GM21447 (cell line): Measurements from ENCODE around the gene ASIC3.
A peak's percentile ranks its signal among the peaks of the same experiment; 100 is the strongest.

ENCODE experiments used
- ATAC-seq: cut with Tn5 transposase; IDR thresholded peaks from one replicate; pipeline ENCODE4 v1.9.1; 2021; ENCODE audit not compliant: unreplicated experiment

ASIC3 gene

DNA sequence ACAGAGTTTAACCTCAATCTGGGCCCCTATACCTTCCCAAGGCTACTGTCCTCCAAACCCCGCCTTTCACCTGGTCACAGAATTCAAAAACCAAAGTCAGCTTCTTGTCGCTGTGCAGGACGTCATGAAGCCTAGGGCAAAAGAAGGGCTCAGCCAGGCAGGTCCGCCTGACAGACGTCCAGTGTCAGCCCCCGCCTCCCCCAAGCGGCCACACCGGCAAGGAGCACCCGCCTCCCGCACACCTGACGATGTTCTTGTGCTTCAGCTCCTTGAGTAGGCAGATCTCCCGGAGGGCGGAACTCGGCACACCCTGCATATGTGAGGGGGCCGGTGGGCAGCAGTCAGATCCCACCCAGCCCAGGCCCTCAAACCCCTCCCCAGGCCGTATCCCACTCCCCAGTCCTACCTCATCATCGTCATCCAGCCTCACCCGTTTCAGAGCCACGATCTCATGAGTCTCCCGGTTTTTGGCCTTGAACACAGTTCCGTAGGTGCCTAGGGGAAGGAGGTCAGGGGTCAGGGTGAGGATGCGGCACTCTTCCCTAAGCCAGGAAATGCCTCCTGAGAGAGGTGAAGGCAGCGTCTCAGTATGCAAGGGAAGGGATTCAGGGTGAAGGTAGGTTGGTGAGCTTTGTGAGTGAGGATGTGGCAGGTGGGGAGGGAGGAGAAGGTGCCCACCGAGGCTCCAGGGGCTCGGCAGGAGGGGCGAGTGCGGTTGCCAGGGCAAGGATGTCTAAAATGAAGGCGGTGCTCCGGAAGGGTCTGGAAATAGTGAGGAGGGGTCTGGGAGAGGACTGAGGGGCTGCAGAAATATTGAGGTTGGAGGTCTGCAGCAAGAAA lies 8.6 kb downstream of the ASIC3 start:
- no peak for ATAC-seq

- peak; percentile 6 for ATAC-seq
Observed at GRCh38 chr7:151057506-151057988, 9.2 kb downstream of the ASIC3 start, which contains the start of gene CDK5. CDK5 (minus strand) TSS chr7:151057897; CDS start chr7:151057848, 49 bp downstream.

- ATAC-seq = peak; percentile 82
Observed at GRCh38 chr7:151057989-151058780, 9.9 kb downstream of the ASIC3 start.

GRCh38 chr7:151058781-151059366 lies 10.5 kb downstream of the ASIC3 start:
- no peak for ATAC-seq

- ATAC-seq = peak; percentile 21
Observed at GRCh38 chr7:151059367-151060112, 11.2 kb downstream of the ASIC3 start, which contains the start of gene SLC4A2. SLC4A2 (plus strand) TSS chr7:151059589; CDS start chr7:151061988, 2,399 bp downstream.

GRCh38 chr7:151060113-151060415 lies 11.7 kb downstream of the ASIC3 start:
- ATAC-seq = no peak

DNA sequence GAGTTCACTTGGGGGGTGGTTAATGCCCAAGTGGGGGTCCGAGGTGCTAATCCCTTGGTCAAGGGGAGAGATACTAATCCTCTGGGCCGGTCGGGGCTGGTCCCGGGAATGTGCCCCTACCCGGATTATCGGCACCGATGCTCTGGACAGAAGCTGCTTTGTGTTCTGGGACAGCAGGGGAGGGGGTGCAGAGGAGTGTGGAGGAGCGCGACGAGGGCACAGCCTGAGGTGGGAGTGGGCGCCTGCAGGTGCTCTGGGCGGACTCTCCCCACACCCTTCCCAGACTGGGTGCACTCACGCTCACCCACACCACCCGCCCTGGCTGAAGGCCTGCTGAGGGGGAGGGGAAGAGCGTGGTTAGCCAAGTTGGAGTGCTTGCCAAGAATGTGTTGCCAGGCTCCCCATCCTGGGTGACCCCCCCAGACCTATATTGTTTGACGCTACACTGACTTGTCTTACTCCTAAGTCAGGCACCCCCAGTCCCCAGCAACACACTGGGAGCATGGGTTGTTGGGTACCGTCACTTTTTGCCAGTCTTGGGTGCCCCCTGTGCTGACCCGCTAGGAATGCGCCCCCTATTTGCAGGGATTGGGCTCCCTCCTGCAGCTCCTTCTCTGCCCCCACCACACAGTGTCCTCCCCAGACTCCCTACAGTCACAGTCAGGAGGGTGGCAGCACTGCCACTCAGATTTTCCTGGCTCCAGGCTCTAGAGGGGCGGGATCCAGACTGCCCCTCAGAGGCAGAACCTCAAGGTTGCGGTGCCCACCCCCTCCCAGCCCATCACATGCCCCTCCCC lies 12.3 kb downstream of the ASIC3 start:
- no peak for ATAC-seq

- ATAC-seq = no peak
Observed at GRCh38 chr7:151061213-151062110, 13.1 kb downstream of the ASIC3 start.

DNA sequence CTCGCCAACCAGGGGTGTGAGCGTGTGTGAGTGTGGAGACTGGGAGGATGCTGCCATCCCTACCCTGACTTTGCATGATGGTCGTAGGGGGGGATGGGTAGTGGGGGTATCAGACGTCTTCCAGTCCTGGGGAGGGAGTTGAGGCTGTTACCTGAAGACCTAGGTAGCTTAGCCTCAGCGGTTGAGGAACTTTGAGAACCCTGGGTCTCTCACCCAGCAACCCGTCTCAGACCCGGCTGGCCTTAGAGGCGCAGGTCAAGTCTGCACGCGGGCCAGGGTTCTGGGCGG lies 13.7 kb downstream of the ASIC3 start:
- ATAC-seq = no peak

- no peak for ATAC-seq
Observed at GRCh38 chr7:151062399-151063211, 14.3 kb downstream of the ASIC3 start.

GRCh38 chr7:151063212-151063561 lies 14.9 kb downstream of the ASIC3 start:
- ATAC-seq = no peak

DNA sequence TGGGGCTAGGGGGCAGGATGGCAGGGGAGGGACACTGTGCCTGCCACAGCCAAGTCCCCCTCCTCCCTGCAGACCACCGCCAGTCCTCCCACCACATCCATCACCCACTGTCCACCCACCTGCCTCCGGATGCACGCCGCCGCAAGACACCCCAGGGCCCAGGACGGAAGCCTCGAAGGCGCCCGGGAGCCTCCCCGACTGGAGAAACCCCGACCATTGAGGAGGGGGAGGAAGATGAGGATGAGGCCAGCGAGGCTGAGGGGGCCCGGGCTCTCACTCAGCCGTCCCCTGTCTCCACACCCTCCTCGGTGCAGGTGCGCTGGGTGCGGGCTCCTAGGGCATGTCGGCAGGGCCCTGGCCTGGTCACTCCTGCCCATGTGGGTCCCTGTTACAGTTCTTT lies 16.1 kb downstream of the ASIC3 start:
- no peak for ATAC-seq

DNA sequence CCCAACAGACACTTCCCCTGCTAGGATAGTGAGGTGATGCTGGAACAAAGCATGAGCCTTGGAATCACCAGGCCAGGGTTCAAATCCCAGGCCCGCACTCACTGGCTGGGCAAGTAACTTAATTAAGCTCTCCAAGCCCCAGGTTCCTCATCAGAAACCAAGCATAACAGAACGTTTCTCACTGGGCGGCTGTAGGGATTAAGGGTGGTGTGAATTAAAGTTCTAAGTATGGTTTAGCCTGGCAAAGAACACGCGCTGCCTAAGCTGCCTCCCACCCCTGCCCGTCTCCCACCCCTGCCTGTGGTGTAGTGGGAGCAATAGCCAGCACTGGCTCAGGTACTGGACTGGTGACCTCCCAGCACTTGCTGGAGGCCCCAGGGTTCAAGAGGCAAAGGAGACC lies 16.7 kb downstream of the ASIC3 start:
- ATAC-seq = no peak

DNA sequence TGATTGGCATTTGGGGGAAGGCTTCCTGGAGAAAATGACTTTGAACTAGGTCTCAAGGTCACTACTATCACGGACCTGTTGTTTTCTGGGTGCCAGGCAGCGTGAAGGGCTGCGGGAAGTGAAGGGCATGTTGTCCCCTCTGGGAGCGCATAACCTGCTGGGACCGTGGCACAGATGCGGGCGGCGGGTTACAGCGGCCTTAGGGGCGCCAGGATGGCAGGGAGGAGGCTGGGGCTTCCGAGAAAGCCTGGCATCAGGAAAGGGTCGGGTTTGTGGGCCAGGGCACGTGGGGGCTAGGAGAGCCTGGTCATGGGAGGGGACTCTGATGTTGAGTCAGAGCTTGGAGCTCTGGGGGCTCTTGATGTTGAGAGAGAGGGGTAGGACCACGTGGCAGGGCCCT lies 17.2 kb downstream of the ASIC3 start:
- no peak for ATAC-seq

DNA sequence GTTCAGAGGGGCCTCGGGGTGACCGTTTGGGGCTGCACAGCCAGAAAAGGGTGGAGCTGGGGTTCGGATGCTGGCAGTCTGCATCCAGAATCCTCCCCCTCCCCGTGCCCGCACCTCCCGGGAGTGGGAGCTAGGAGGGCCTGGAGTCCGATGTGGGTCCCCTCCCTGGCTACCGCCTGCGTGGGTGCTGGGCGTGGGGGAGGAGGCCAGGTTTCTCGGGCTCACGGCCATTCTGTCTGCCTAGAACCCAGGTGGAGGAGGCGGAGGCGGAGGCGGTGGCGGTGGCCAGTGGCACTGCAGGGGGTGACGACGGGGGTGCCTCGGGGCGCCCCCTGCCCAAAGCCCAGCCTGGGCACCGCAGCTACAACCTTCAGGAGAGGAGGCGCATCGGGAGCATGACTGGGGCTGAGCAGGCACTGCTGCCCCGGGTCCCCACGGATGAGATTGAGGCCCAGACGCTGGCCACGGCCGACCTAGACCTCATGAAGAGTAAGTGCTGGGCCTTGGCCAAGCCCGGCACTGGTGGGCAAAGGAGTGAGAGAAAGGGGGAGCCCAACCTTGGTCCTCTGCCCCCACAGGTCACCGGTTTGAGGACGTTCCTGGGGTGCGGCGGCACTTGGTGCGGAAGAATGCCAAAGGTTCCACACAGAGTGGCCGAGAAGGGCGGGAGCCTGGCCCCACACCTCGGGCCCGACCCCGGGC lies 18.1 kb downstream of the ASIC3 start:
- ATAC-seq = no peak

- ATAC-seq = no peak
Observed at GRCh38 chr7:151068069-151068773, 19.9 kb downstream of the ASIC3 start.

DNA sequence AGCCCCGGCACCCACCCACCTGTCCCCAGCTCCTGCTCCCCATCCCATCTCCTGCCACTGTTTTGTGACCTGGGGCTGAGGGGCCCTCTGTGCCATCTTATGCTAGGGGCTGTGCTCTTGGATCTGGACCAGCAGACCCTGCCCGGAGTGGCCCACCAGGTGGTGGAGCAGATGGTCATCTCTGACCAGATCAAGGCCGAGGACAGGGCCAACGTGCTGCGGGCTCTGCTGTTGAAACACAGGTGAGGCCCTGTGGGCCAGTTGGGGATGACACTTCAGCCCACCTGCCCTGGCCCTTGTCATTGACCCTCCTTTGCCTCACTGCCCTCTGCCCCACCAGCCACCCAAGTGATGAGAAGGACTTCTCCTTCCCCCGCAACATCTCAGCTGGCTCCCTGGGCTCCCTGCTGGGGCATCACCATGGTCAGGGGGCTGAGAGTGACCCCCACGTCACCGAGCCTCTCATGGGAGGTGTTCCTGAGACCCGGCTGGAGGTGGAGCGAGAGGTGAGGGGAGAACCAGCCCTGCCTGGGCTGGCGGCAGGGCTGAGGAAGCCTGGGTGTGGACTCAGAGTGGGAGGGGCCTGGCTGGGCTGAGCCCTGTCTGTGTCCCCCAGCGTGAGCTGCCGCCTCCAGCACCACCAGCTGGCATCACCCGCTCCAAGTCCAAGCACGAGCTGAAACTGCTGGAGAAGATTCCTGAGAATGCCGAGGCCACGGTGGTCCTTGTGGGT lies 21.7 kb downstream of the ASIC3 start:
- no peak for ATAC-seq
